Kidney (tissue), 14 donors: ENCODE data around the gene ATXN7L1. TPM values are rescaled to one million over a fixed set of nuclear protein-coding genes. Genes with fewer than 3 reads are reported as not detected.

Source experiments
- DNase-seq, 5 donors: peaks; one replicate each; pipeline ENCODE4 v3.0.0-alpha.2; 2013 to 2020
- FAIRE-seq: peaks from 2 replicates; lab custom pipeline; 2012; peaks lifted over from hg19 to GRCh38; lab: Jason Lieb, UNC
- H3K27ac ChIP-seq, 2 donors: one replicate each; pipeline ENCODE4 v1.7.0; 2013; ENCODE audit warnings: low read depth in 2 of 2, low read length in 2 of 2, inconsistent platforms in 1 of 2
- H3K27me3 ChIP-seq: one replicate; pipeline ENCODE4 v1.7.1; 2013; ENCODE audit warnings: low read length, inconsistent platforms; ENCODE audit not compliant: control insufficient read depth, insufficient read depth
- H3K36me3 ChIP-seq, 3 donors: one replicate each; pipeline versions ENCODE4 v1.7.0 to v1.7.1; 2013; ENCODE audit warnings: low read length in 3 of 3, control low read depth in 1 of 3, inconsistent platforms in 1 of 3; ENCODE audit not compliant: insufficient read depth in 3 of 3, control insufficient read depth in 2 of 3
- H3K4me1 ChIP-seq, 3 donors: one replicate each; pipeline versions ENCODE4 v1.7.0 to v1.7.1; 2013; ENCODE audit warnings: low read length in 3 of 3, inconsistent platforms in 1 of 3, low read depth in 1 of 3; ENCODE audit not compliant: control insufficient read depth in 2 of 3, insufficient read depth in 2 of 3
- H3K4me3 ChIP-seq, 3 donors: one replicate each; pipeline versions ENCODE4 v1.7.0 to v1.8.1; 2013; ENCODE audit warnings: low read length in 3 of 3, control low read depth in 1 of 3, inconsistent platforms in 1 of 3
- H3K9ac ChIP-seq, 3 donors: one replicate each; pipeline versions ENCODE4 v1.7.0 to v1.7.1; 2013; ENCODE audit warnings: low read length in 3 of 3, control low read depth in 1 of 3, inconsistent platforms in 1 of 3
- H3K9me3 ChIP-seq, 3 donors: one replicate each; pipeline versions ENCODE4 v1.7.0 to v1.7.1; 2013; ENCODE audit warnings: low read length in 3 of 3, control low read depth in 1 of 3, inconsistent platforms in 1 of 3; ENCODE audit not compliant: control insufficient read depth in 2 of 3, insufficient read depth in 1 of 3
- CTCF ChIP-seq: IDR thresholded peaks from 3 replicates; pipeline ENCODE4 v1.5.1; 2012; ENCODE audit warnings: mild to moderate bottlenecking, moderate library complexity, borderline replicate concordance; ENCODE audit not compliant: insufficient read depth; ENCODE audit errors: extremely low read depth
- intact Hi-C: fragments of 100-400 bp; cut with DNase I; formaldehyde crosslinking; loops from one replicate; pipeline ENCODE4 v1.11.1; 2022
- polyA plus RNA-seq: library from polyadenylated mRNA; stranded (reverse); fragments of 350-450 nt; fragmentation: Illumina TruSeq; extraction: RNeasy Lipid Tissue Mini Kit (QIAGEN cat#74804); gene quantifications from one replicate; pipeline ENCODE4 v1.2.3, GENCODE V29; 2014; ENCODE audit warnings: low read depth, low replicate concordance; ENCODE audit not compliant: insufficient read depth
- total RNA-seq: library from RNA; stranded (reverse); fragmentation: NEBNext Ultra II Directional; extraction: Animal tissue kit (Norgen Biotek cat#: 25700); gene quantifications from one replicate; pipeline ENCODE4 v1.2.1, GENCODE V29; 2021
- donor health status: control.
- donor health status: control.
- donor health status: control.
- donor health status: control.
- donor health status: control.
- donor health status: DM: yes; HTN: yes; CAD: no.
- donor health status: Normal renal cell carcinoma (clear cell type).

Gene ATXN7L1
- total and polyA plus RNA-seq, 2 donors from 2014 or later: 12.5 to 18.5 TPM

GRCh38 chr7:105805447-105806019, 70.9 kb downstream of the ATXN7L1 start:
- intact Hi-C loops: no loop called here
- no peak for TF ChIP-seq CTCF
- Histone ChIP-seq H3K27ac (no peak overlapping the region), H3K4me1 (peaks cover 0 to 3% (median 0%) of the 10 kb centered on the region in 3 donors), H3K4me3 (no peak overlapping the region), H3K9ac (no peak overlapping the region), H3K9me3 (no peaks in the 10 kb centered on the region), H3K27me3 (no peaks in the 10 kb centered on the region), H3K36me3 (peaks cover 0 to 4% (median 0%) of the 10 kb centered on the region in 3 donors)
- DNase-seq (peak in 2 of 5 donors; percentile 25 to 42), FAIRE-seq (no peak)

- DNase-seq (no peak), FAIRE-seq (no peak)
- H3K27me3 ChIP-seq: no peaks in the 10 kb centered on the region
- no peak for TF ChIP-seq CTCF
- H3K9me3 ChIP-seq: no peaks in the 10 kb centered on the region
- no peak overlapping the region for H3K4me3 ChIP-seq
- H3K4me1 ChIP-seq: no peaks in the 10 kb centered on the region
- H3K27ac ChIP-seq: no peak overlapping the region
- H3K9ac ChIP-seq: no peak overlapping the region
- intact Hi-C loops: no loop called here
- H3K36me3 ChIP-seq: no peaks in the 10 kb centered on the region
Observed at GRCh38 chr7:105803429-105803736, 73.0 kb downstream of the ATXN7L1 start.

- FAIRE-seq: no peak
- no peaks in the 10 kb centered on the region for H3K27me3 ChIP-seq
- no peaks in the 10 kb centered on the region for H3K9me3 ChIP-seq
- intact Hi-C loops: no loop called here
- no peaks in the 10 kb centered on the region for H3K36me3 ChIP-seq
- no peak overlapping the region for H3K4me3 ChIP-seq
- H3K27ac ChIP-seq: no peak overlapping the region
- no peak for DNase-seq
- H3K4me1 ChIP-seq: no peaks in the 10 kb centered on the region
- TF ChIP-seq CTCF: no peak
- H3K9ac ChIP-seq: no peak overlapping the region
Observed at GRCh38 chr7:105802604-105803428, 73.6 kb downstream of the ATXN7L1 start.
